ENCODE data around the gene MYOM1. TPM values are rescaled to one million over a fixed set of nuclear protein-coding genes. Genes with fewer than 3 reads are reported as not detected.

Gene MYOM1
- total RNA-seq, 3 donors from 2014 or later = 3.1 to 6.9 (median 5.9) TPM

- intact Hi-C loops (cut with DNase I; ENCODE audit: low total_unique reads) = no loop called here
- Histone ChIP-seq H3K4me1 (no peaks in the 10 kb centered on the region), H3K27ac (no peak overlapping the region), H3K27me3 (no peaks in the 10 kb centered on the region), H3K9me3 (no peaks in the 10 kb centered on the region), H3K36me3 (no peaks in the 10 kb centered on the region), H3K4me3 (no peak overlapping the region)
- no peak for TF ChIP-seq CTCF (IDR thresholded peaks at IDR 0.05)
- TF ChIP-seq POLR2AphosphoS5 (IDR thresholded peaks at IDR 0.05) = no peak
- no peak for TF ChIP-seq POLR2A (IDR thresholded peaks at IDR 0.05)
- no peak for DNase-seq (ENCODE audit: low spot score in 2 of 2)
Observed at GRCh38 chr18:3130344-3130743, 89.4 kb downstream of the MYOM1 start.

- Histone ChIP-seq H3K27me3 (no peaks in the 10 kb centered on the region), H3K27ac (no peak overlapping the region), H3K9me3 (no peaks in the 10 kb centered on the region), H3K36me3 (peaks cover 6% of the 10 kb centered on the region), H3K4me1 (no peaks in the 10 kb centered on the region), H3K4me3 (no peak overlapping the region)
- TF ChIP-seq CTCF (IDR thresholded peaks at IDR 0.05) (peak; percentile 39 to 72 (median 69)), POLR2AphosphoS5 (IDR thresholded peaks at IDR 0.05) (no peak), POLR2A (IDR thresholded peaks at IDR 0.05) (no peak)
- DNase-seq (ENCODE audit: low spot score in 2 of 2) = peak; percentile 52 to 69
- intact Hi-C loops (cut with DNase I; ENCODE audit: low total_unique reads) = no loop called here
Observed at GRCh38 chr18:3129053-3129864, 90.5 kb downstream of the MYOM1 start.

- Histone ChIP-seq H3K36me3 (peaks cover 6% of the 10 kb centered on the region), H3K4me3 (no peak overlapping the region), H3K4me1 (no peaks in the 10 kb centered on the region), H3K9me3 (no peaks in the 10 kb centered on the region), H3K27me3 (no peaks in the 10 kb centered on the region), H3K27ac (no peak overlapping the region)
- TF ChIP-seq CTCF (IDR thresholded peaks at IDR 0.05) = no peak
- TF ChIP-seq POLR2A (IDR thresholded peaks at IDR 0.05) = no peak
- no peak for TF ChIP-seq POLR2AphosphoS5 (IDR thresholded peaks at IDR 0.05)
- no peak for DNase-seq (ENCODE audit: low spot score in 2 of 2)
- intact Hi-C loops (cut with DNase I; ENCODE audit: low total_unique reads) = no loop called here
Observed at GRCh38 chr18:3126457-3127097, 93.2 kb downstream of the MYOM1 start.

GRCh38 chr18:3124822-3125221 lies 94.9 kb downstream of the MYOM1 start:
- intact Hi-C loops (cut with DNase I; ENCODE audit: low total_unique reads) = no loop called here
- TF ChIP-seq POLR2AphosphoS5 (IDR thresholded peaks at IDR 0.05) (no peak), CTCF (IDR thresholded peaks at IDR 0.05) (no peak), POLR2A (IDR thresholded peaks at IDR 0.05) (no peak)

GRCh38 chr18:3122851-3123250 lies 96.9 kb downstream of the MYOM1 start:
- no peaks in the 10 kb centered on the region for H3K9me3 ChIP-seq
- TF ChIP-seq POLR2A (IDR thresholded peaks at IDR 0.05) (no peak), POLR2AphosphoS5 (IDR thresholded peaks at IDR 0.05) (no peak), CTCF (IDR thresholded peaks at IDR 0.05) (no peak)
- no peak overlapping the region for H3K27ac ChIP-seq
- no peaks in the 10 kb centered on the region for H3K4me1 ChIP-seq
- H3K4me3 ChIP-seq = no peak overlapping the region
- no peak for DNase-seq (ENCODE audit: low spot score in 2 of 2)
- intact Hi-C loops (cut with DNase I; ENCODE audit: low total_unique reads) = no loop called here
- H3K27me3 ChIP-seq = no peaks in the 10 kb centered on the region
- peaks cover 6% of the 10 kb centered on the region for H3K36me3 ChIP-seq

More at GRCh38 chr18:3124822-3125221, 94.9 kb downstream of the MYOM1 start:
- peaks cover 6% of the 10 kb centered on the region for H3K36me3 ChIP-seq
- no peaks in the 10 kb centered on the region for H3K27me3 ChIP-seq
- no peak overlapping the region for H3K27ac ChIP-seq
- no peak overlapping the region for H3K4me3 ChIP-seq
- no peaks in the 10 kb centered on the region for H3K9me3 ChIP-seq
- no peak for DNase-seq (ENCODE audit: low spot score in 2 of 2)
- H3K4me1 ChIP-seq = no peaks in the 10 kb centered on the region
